IMR-90 (cell line): Measurements from ENCODE around the gene SLC7A6OS.

Experiments used
- BHLHE40 ChIP-seq: fragments of 150-350 bp; IDR thresholded peaks from 2 replicates; pipeline ENCODE4 v1.6.1; 2016; ENCODE audit warnings: mild to moderate bottlenecking, low read depth, low read length
- CTCF ChIP-seq: conservative IDR thresholded peaks from 2 replicates; pipeline ENCODE4 v1.5.1; 2012; ENCODE audit warnings: mild to moderate bottlenecking, low read depth, low read length, improper control_type of control experiment
- FOS ChIP-seq: fragments of 150-350 bp; IDR thresholded peaks from 2 replicates; pipeline ENCODE4 v1.6.1; 2016; ENCODE audit warnings: low read depth, low read length
- MAFK ChIP-seq: IDR thresholded peaks from 2 replicates; pipeline ENCODE4 v1.6.1; 2012; ENCODE audit warnings: low read depth, low read length, improper control_type of control experiment
- POLR2A ChIP-seq: IDR thresholded peaks from 2 replicates; pipeline ENCODE4 v1.6.1; 2012; ENCODE audit warnings: mild to moderate bottlenecking, low read depth, low read length
- RAD21 ChIP-seq: IDR thresholded peaks from 2 replicates; pipeline ENCODE4 v1.6.1; 2012; ENCODE audit warnings: low read length, improper control_type of control experiment
- RCOR1 ChIP-seq: IDR thresholded peaks from 2 replicates; pipeline ENCODE4 v1.6.1; 2012; ENCODE audit warnings: mild to moderate bottlenecking, low read length, improper control_type of control experiment; ENCODE audit not compliant: insufficient replicate concordance
- SMC3 ChIP-seq: fragments of 150-350 bp; IDR thresholded peaks from 2 replicates; pipeline ENCODE4 v1.6.1; 2016; ENCODE audit warnings: low read depth, mild to moderate bottlenecking, antibody characterized with exemption, low read length, moderate library complexity

GRCh38 chr16:68324336-68324735, 13.6 kb upstream of the SLC7A6OS start:
- TF ChIP-seq MAFK (no peak), CTCF (no peak), POLR2A (no peak), RAD21 (no peak), BHLHE40 (no peak), FOS (no peak), RCOR1 (no peak), SMC3 (no peak)
